ENCODE results near the gene C3orf85.

- TF ChIP-seq CTCF (IDR thresholded peaks at IDR 0.05) (no peak), EP300 (IDR thresholded peaks at IDR 0.05; ENCODE audit: low read depth) (no peak), POLR2AphosphoS5 (IDR thresholded peaks at IDR 0.05) (no peak), POLR2A (IDR thresholded peaks at IDR 0.05) (no peak)
These were observed 23.4 kb upstream of the C3orf85 start for GRCh38 chr3:109112946-109113760.
